Measurements from ENCODE around the gene RMND1.
"Not testable (repeated sequence)": the region's sequence is repeated elsewhere in the genome, so short reads cannot be mapped to it uniquely, and the experiment has no call there.

The RMND1 gene

GRCh38 chr6:151451417-151451949 is 443 bp downstream of the RMND1 start:
- no peak for DNase-seq

- not testable (repeated sequence) for DNase-seq
Measured at GRCh38 chr6:151450928-151451327, 998 bp downstream of the RMND1 start.

DNA sequence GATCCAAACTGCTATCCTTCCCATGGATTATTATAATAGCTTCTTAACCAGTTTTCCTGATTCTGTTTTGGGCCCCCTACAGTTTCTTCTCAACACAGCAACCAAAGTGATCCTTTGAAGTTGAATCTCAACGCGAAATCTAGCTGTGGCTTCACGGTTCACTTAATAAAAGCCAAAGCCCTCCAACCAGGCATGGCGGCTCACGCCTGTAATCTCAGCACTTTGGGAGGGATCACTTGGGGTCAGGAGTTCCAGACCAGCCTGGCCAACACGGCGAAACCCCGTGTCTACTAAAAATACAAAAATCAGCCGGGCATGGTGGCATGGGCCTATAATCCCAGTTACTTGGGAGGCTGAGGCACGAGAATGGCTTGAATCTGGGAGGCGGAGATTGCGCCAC is 3.3 kb downstream of the RMND1 start:
- DNase-seq, result no peak

GRCh38 chr6:151447237-151447636 is 4.7 kb downstream of the RMND1 start:
- DNase-seq, result no peak

- no peak for DNase-seq
Measured at GRCh38 chr6:151445482-151445881, 6.4 kb downstream of the RMND1 start.

GRCh38 chr6:151443911-151444621 is 7.9 kb downstream of the RMND1 start:
- DNase-seq, result no peak

DNA sequence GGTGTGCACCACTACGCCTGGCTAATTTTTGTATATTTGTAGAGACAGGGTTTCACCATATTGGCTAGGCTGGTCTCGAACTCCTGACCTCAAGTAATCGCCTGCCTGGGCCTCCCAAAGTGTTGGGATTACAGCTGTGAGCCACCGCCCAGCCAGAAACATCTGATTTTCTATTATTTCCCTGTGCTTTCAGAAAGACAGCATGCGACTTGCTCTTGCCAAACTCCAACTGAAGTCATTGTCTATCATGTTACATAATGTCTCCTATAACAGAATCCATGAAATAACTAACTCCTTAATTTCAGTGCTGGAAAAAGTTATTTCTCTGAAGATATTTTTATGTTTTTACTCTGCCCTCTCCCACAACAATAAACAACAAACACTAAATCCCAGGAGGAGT is 8.5 kb downstream of the RMND1 start:
- no peak for DNase-seq

DNA sequence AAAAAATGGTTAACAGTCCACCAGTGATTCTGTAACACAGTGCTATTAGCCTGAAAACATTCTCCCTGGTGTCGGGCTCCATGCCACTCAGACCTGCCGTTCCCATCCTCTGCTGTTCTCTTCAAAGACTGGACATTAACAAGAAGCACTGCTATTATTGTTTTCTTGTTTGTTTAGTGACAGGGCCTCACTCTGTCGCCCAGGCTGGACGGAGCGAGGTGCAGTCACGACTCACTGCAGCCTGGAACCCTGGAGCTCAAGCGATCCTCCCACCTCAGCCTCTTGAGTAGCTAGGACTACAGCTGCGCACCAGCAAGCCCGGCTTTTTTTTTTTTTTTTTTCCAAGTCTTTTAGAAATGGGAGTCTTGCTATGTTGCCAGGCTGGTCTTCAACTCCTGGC is 9.6 kb downstream of the RMND1 start:
- no peak for DNase-seq

- DNase-seq, result no peak
Measured at GRCh38 chr6:151441390-151442166, 10.3 kb downstream of the RMND1 start.

GRCh38 chr6:151440930-151441329 is 11.0 kb downstream of the RMND1 start:
- no peak for DNase-seq

DNA sequence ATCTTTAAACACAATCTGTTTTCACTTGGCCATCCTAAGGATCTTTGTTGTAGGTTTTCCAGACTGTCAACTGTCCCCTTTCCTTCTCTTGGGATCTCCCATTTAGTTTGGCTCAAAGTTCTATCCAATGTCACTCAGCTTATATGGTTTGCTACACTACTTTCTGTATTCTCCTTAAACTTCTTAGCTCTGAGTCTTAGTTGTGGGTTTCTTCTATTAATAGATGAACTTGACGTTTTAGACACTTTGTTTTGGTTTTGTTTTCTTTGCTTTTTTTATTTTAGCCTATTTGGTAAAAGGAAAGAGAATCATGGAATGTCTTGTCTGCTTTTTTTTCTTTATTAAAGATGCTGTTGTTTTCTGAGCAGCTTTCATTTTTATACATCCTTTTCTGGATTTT is 11.4 kb downstream of the RMND1 start:
- DNase-seq, result no peak

- DNase-seq, result no peak
Measured at GRCh38 chr6:151437401-151437800, 14.5 kb downstream of the RMND1 start.

DNA sequence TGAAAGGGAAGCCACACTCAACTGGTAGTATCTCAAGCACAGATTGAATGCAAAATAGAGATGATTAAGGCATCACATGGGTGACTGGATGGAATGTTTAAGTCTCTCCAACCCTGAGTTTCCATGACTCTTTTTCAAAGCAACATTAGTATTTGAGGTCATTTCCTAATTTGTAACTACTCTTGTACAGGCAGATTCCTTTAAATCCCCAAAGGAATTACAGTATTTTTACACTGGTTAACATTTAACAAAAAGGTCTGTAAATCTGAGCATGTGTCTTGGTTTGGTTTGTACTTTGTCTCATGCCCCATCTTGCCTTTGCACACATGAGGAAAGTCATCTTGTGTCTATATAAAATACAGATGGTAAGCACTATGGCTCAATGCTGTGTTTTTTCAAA is 15.1 kb downstream of the RMND1 start:
- no peak for DNase-seq

- no peak for DNase-seq
Measured at GRCh38 chr6:151436300-151436699, 15.6 kb downstream of the RMND1 start.

DNA sequence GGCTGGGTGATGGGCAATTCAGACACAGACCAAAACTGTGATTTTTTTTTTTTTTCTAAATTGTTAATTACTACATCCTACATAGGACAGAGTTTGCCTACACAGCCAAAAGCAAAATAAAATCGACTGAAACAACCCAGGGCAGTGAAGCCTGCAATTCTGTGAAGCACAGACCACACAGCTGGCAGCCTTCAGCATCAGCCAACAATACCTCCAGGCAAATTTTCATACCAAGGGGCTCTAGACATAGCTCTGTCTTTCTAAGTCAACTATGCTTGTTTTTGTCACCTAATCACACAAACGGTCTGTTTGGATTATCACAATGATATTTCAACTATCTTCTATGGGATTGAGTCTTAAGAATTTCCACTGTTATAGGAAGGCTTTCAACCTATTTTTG is 17.6 kb downstream of the RMND1 start:
- DNase-seq, result no peak

GRCh38 chr6:151432651-151433050 is 19.3 kb downstream of the RMND1 start:
- DNase-seq, result no peak

DNA sequence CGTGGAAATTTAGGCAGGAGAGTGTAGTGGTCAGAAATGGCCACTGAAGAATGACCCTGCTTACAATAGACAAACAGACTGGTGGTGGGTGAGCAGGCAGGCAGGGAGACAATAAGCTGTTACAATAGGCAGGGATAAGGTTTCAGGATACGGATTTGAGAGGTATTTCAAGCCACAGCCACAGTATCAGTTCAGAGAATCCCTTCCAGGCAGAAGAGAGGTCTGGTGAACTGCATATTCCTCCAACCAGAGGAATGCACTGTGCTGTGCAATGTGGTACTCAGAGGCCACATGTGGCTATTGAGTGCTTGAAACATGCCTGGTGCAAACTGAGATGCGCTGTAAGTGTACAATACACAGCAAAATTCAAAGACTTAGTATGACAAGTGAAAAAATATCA is 20.6 kb downstream of the RMND1 start:
- no peak for DNase-seq

DNA sequence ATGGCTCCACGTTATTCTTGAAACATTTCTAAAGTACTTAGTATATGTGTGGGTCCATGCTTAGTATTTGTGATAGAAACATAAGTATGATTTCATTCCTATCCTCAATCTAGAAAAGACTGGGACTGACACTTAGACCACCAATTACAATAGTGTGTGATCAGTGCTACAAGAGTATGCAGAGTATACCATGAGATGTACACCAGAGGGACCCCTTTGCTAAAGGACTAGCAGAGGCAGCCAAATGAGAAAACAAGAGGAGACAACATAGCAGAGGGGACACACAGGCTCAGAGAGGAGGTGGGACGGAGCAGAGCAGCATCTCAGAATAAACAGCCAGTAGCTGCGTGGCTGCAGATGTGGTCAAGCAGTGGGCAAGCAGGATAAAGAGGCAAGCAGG is 21.0 kb downstream of the RMND1 start:
- DNase-seq, result no peak

GRCh38 chr6:151428093-151428735 is 23.7 kb downstream of the RMND1 start:
- DNase-seq, result no peak

DNA sequence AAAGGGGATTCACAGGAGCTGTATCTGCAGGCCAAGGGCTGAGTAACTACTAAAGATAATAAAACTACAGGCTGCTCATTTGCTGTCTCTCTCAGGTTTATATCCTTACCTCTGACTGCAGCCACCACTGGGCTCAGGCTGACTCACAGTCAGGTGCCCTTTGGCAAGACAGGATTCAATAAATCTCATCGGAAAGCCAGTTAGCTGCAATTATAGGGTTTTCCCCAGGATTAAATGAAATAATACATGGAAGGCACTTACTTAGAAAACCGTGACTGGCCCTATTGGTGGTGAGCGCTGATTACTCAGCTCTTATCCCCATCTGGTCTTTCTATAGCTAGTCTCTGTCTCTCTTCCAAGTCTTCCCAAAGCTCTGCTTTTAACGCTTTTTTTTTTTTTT is 26.4 kb downstream of the RMND1 start:
- DNase-seq, result no peak

DNA sequence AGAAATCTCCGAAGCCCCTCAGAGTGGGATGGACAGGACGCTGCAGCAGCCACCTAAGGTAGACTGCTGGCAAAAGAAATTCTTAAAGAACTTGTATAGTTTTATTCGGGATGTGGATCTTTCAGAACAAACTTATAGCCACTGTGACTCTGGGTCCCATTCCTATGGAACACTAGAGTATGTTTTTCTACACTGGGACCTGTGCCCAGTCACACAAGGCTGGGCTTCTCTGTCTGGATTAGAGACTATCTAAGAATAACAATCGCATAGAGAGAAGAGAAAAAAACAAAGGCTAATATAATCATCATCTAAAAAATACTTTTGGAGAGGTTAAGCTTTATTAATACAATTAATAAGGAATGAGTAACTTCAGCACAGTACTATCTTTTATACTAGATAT is 28.9 kb downstream of the RMND1 start:
- no peak for DNase-seq

- no peak for DNase-seq
Measured at GRCh38 chr6:151417477-151417876, 34.4 kb downstream of the RMND1 start.

DNA sequence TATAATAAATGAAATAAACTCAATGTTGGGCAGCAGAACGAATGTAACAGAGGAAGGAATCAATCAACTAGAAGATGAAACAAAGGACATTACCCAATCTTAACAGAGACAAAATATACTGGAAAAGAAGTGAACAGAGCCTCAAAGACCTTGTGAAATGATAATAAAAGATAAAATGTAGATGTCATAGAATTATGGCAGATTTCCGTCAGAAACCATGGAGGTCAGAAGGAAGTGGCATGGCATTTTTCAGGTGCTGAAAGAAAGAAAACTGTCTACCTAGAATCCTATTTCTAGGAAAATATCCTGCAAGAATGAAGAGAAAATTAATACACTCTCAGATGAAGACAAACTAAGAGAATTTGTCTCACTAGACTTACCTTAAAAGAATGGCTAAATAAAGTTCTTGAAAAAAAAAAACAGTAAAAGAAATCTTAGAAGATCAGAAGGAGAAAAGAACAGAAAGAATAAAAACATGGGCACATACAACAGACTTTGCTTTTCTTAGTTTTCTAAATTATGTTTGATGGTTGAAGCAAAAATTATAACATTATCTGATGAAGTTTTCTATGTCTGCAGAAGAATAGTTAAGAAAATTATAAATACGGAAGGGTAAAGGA is 37.2 kb downstream of the RMND1 start:
- no peak for DNase-seq
